IMR-90 (cell line): Measurements from ENCODE around the gene COL4A3. TPM values are rescaled to one million over a fixed set of nuclear protein-coding genes. Genes with fewer than 3 reads are reported as not detected.

Experiments
- ATAC-seq: fragments of 200-7000 bp; cut with Tn5 transposase; 2 replicates; pipeline ENCODE4 v1.9.1; 2020; ENCODE audit warnings: low read depth, mild to moderate bottlenecking, moderate library complexity
- BruUV-seq: library from RNA; stranded (reverse); fragments of 400-500 nt; replicated peaks from 2 replicates; lab custom pipeline; 2021; lab: Mats Ljungman, UMichigan
- CTCF ChIA-PET: fragments of 300-600 bp; formaldehyde crosslinking; extraction: SDS; loops from one replicate; lab custom pipeline; 2021; ENCODE audit warnings: antibody characterized with exemption; lab: Yijun Ruan, JAX
- POLR2A ChIA-PET: fragments of 300-600 bp; sonication (Branson Sonifier 250); formaldehyde crosslinking; loops from one replicate; lab custom pipeline; 2022; ENCODE audit warnings: antibody characterized with exemption; ENCODE audit not compliant: unreplicated experiment; lab: Charles Lee
- DNase-seq: peaks from one replicate; pipeline ENCODE4 v3.0.0; 2013
- H2AFZ ChIP-seq: replicated peaks from 2 replicates; pipeline ENCODE3; 2013; ENCODE audit warnings: low read length, mild to moderate bottlenecking; ENCODE audit not compliant: poor library complexity
- H2AK5ac ChIP-seq: 2 replicates; pipeline ENCODE4 v1.6.1; 2013; ENCODE audit warnings: low read depth, low read length, inconsistent platforms
- H2AK9ac ChIP-seq: replicated peaks from 2 replicates; pipeline ENCODE3; 2013; ENCODE audit warnings: mild to moderate bottlenecking, low read depth, low read length, moderate library complexity; ENCODE audit not compliant: poor library complexity
- H2BK120ac ChIP-seq: 2 replicates; pipeline ENCODE4 v1.6.1; 2013; ENCODE audit warnings: low read depth, low read length, inconsistent platforms
- H2BK15ac ChIP-seq: 3 replicates; pipeline ENCODE4 v1.6.1; 2013; ENCODE audit warnings: low read depth, low read length, inconsistent platforms
- H2BK20ac ChIP-seq: 2 replicates; pipeline ENCODE4 v1.6.1; 2013; ENCODE audit warnings: low read depth, mild to moderate bottlenecking, inconsistent platforms, low read length, moderate library complexity
- H2BK5ac ChIP-seq: 2 replicates; pipeline ENCODE4 v1.6.1; 2013; ENCODE audit warnings: mild to moderate bottlenecking, low read depth, low read length, inconsistent platforms; ENCODE audit not compliant: poor library complexity, severe bottlenecking
- H3K14ac ChIP-seq: replicated peaks from 2 replicates; pipeline ENCODE4 v1.6.1; 2013; ENCODE audit warnings: low read depth, low read length, inconsistent platforms
- H3K18ac ChIP-seq: 2 replicates; pipeline ENCODE4 v1.6.1; 2013; ENCODE audit warnings: low read depth, low read length, control low read depth
- H3K23ac ChIP-seq: 2 replicates; pipeline ENCODE4 v1.6.1; 2013; ENCODE audit warnings: low read depth, low read length, inconsistent platforms
- H3K27ac ChIP-seq: 2 replicates; pipeline ENCODE4 v1.5.1; 2013; ENCODE audit warnings: mild to moderate bottlenecking, control low read depth, low read length; ENCODE audit not compliant: insufficient read depth
- H3K27me3 ChIP-seq: 2 replicates; pipeline ENCODE4 v1.6.1; 2013; ENCODE audit warnings: low read length; ENCODE audit not compliant: control insufficient read depth, insufficient read depth
- H3K36me3 ChIP-seq: 2 replicates; pipeline ENCODE4 v1.6.1; 2013; ENCODE audit warnings: low read length, mixed read lengths; ENCODE audit not compliant: control insufficient read depth, insufficient read depth
- H3K4ac ChIP-seq: 2 replicates; pipeline ENCODE4 v1.6.1; 2013; ENCODE audit warnings: low read depth, low read length, inconsistent platforms
- H3K4me1 ChIP-seq: 2 replicates; pipeline ENCODE4 v1.6.1; 2013; ENCODE audit warnings: low read length, mixed read lengths; ENCODE audit not compliant: control insufficient read depth, insufficient read depth
- H3K4me2 ChIP-seq: 2 replicates; pipeline ENCODE4 v1.6.1; 2013; ENCODE audit warnings: low read depth, mild to moderate bottlenecking, control low read depth, low read length, moderate library complexity
- H3K4me3 ChIP-seq: 2 replicates; pipeline ENCODE4 v1.5.1; 2013; ENCODE audit warnings: low read depth, mild to moderate bottlenecking, control low read depth, low read length, moderate library complexity; ENCODE audit not compliant: insufficient read depth
- H3K56ac ChIP-seq: 2 replicates; pipeline ENCODE4 v1.6.1; 2013; ENCODE audit warnings: low read length, inconsistent platforms; ENCODE audit not compliant: insufficient read depth; ENCODE audit errors: extremely low read depth
- H3K79me1 ChIP-seq, 2 experiments: 2 replicates each; pipeline ENCODE4 v1.6.1; 2013; ENCODE audit warnings: low read length in 2 of 2, inconsistent platforms in 1 of 2, low read depth in 1 of 2
- H3K9ac ChIP-seq: 2 replicates; pipeline ENCODE4 v1.6.1; 2013; ENCODE audit warnings: low read depth, low read length, control low read depth
- H3K9me1 ChIP-seq: 2 replicates; pipeline ENCODE4 v1.6.1; 2013; ENCODE audit warnings: low read length, inconsistent platforms; ENCODE audit not compliant: insufficient read depth
- H3K9me3 ChIP-seq: 2 replicates; pipeline ENCODE4 v1.6.1; 2013; ENCODE audit warnings: low read length; ENCODE audit not compliant: control insufficient read depth, insufficient read depth
- H4K20me1 ChIP-seq: 2 replicates; pipeline ENCODE4 v1.6.1; 2013; ENCODE audit warnings: low read length, inconsistent platforms; ENCODE audit not compliant: insufficient read depth
- H4K5ac ChIP-seq: 2 replicates; pipeline ENCODE4 v1.6.1; 2013; ENCODE audit warnings: mild to moderate bottlenecking, low read depth, low read length, control low read depth
- H4K8ac ChIP-seq, 2 experiments: 2 replicates each; pipeline ENCODE4 v1.6.1; 2013; ENCODE audit warnings: low read depth in 2 of 2, low read length in 2 of 2, control low read depth in 1 of 2, inconsistent platforms in 1 of 2
- H4K91ac ChIP-seq: 2 replicates; pipeline ENCODE4 v1.6.1; 2013; ENCODE audit warnings: low read depth, low read length, inconsistent platforms; ENCODE audit not compliant: insufficient read depth
- MXI1 ChIP-seq: IDR thresholded peaks from 2 replicates; pipeline ENCODE4 v1.6.1; 2012; ENCODE audit warnings: low read depth, mild to moderate bottlenecking, low read length, moderate library complexity, borderline replicate concordance
- NFE2L2 ChIP-seq: fragments of 150-350 bp; IDR thresholded peaks from 2 replicates; pipeline ENCODE4 v1.6.1; 2016; ENCODE audit warnings: low read depth, mild to moderate bottlenecking, low read length
- RFX5 ChIP-seq: IDR thresholded peaks from 2 replicates; pipeline ENCODE4 v1.8.0; 2012; ENCODE audit warnings: low read depth, mild to moderate bottlenecking, low read length, moderate library complexity
- WGBS, 2 experiments: methylation state at CpG; one replicate each; pipeline versions ENCODE4 v1.1.5 to v1.1.7; 2013; ENCODE audit warnings: missing lambda C conversion rate in 2 of 2; ENCODE audit not compliant: insufficient read length in 1 of 2; ENCODE audit errors: extremely low coverage in 2 of 2; 5-methylcytosine and 5-hydroxymethylcytosine counted together
- dilution Hi-C: fragments of 300-500 bp; cut with HindIII; formaldehyde crosslinking; loops from one replicate; pipeline ENCODE4 v1.14.3; 2018; ENCODE audit warnings: low sequenced_read_pairs; ENCODE audit not compliant: unreplicated experiment
- in situ Hi-C: fragments of 300-500 bp; cut with MboI; formaldehyde crosslinking; loops from 3 replicates; pipeline ENCODE4 v1.14.3; 2019; ENCODE audit warnings: low sequenced_read_pairs, inconsistent platforms, mixed read lengths
- intact Hi-C: fragments of 100-400 bp; cut with micrococcal nuclease; formaldehyde crosslinking; loops from 2 replicates; pipeline ENCODE4 v1.10.0; 2022
- polyA plus RNA-seq, 3 experiments: library from polyadenylated mRNA; depleted of rRNA; stranded (reverse); fragments of >200 nt; gene quantifications; 2 replicates each; pipeline ENCODE4 v1.2.3, GENCODE V29; 2012; ENCODE audit warnings: low replicate concordance in 1 of 3
- total RNA-seq: library from RNA; depleted of rRNA; stranded (reverse); fragments of >200 nt; gene quantifications from 2 replicates; pipeline ENCODE4 v1.2.3, GENCODE V29; 2012

COL4A3 gene
- total and polyA plus RNA-seq, 2 of the 4 experiments (the other 2 are of a cell fraction), result not detected

DNA sequence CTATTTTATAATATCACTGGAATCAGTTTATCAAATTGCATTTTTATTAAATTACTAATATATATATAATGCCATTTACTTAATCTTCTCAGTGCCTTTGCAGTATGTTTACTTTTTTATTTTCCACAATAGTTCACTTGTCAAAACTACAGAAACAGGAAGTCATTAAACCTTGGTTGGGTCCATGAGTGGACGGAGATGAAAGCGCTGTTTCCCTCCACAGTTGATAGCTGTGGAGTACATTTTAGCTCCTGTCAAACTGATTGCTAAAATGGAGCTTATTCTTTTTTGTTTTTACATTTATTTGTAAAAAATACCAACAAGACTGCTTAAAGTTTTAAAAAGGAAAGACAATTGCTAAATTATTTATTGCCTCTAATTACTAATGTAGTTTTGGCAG, 179.8 kb downstream of the COL4A3 start:
- ChIA-PET POLR2A (no interaction called here), CTCF (no interaction called here)
- peaks cover 6% of the 10 kb centered on the region for H3K4me1 ChIP-seq
- no peak overlapping the region for H3K27ac ChIP-seq
- no peak overlapping the region for H3K14ac ChIP-seq
- H2BK5ac ChIP-seq, result no peak overlapping the region
- dilution Hi-C loops (no loop called here), in situ Hi-C loops (no loop called here), intact Hi-C loops (no loop called here)
- no peaks in the 10 kb centered on the region for H3K9me3 ChIP-seq
- H2AK5ac ChIP-seq, result no peak overlapping the region
- H3K79me1 ChIP-seq, result peaks cover 5 to 9% of the 10 kb centered on the region in 2 experiments; a peak in 3 of 4 replicates
- ATAC-seq (no peak), DNase-seq (no peak)
- H3K4me3 ChIP-seq, result no peak overlapping the region
- H2BK20ac ChIP-seq, result no peak overlapping the region
- no peaks in the 10 kb centered on the region for H3K27me3 ChIP-seq
- peaks cover 14% of the 10 kb centered on the region for H3K36me3 ChIP-seq
- no peak overlapping the region for H3K4me2 ChIP-seq
- BruUV-seq, result no TSS peak
- H4K91ac ChIP-seq, result no peak overlapping the region
- no peak overlapping the region for H2BK15ac ChIP-seq
- H2AFZ ChIP-seq, result no peak overlapping the region
- H3K4ac ChIP-seq, result no peak overlapping the region
- no peak overlapping the region for H3K23ac ChIP-seq
- no peak overlapping the region for H4K8ac ChIP-seq
- no peak overlapping the region for H2AK9ac ChIP-seq
- H3K18ac ChIP-seq, result no peak overlapping the region
- TF ChIP-seq MXI1 (no peak), RFX5 (no peak), NFE2L2 (no peak)
- H3K56ac ChIP-seq, result no peak overlapping the region
- WGBS, 2 experiments, result no CpG with 5 or more reads among the region's 2 CpGs
- peaks cover 3% of the 10 kb centered on the region for H3K9me1 ChIP-seq
- H3K9ac ChIP-seq, result no peak overlapping the region
- H4K5ac ChIP-seq, result no peak overlapping the region
- H4K20me1 ChIP-seq, result no peaks in the 10 kb centered on the region
- no peak overlapping the region for H2BK120ac ChIP-seq
